Heart left ventricle (tissue), 13 donors: ENCODE measurements around the gene TDO2.

ENCODE experiments used
- CTCF ChIP-seq, 12 donors: fragments of 200-600 bp; sonication (generic) in 4 of 12; IDR thresholded peaks; one replicate each; pipeline versions ENCODE4 v1.5.0 to v1.8.0; 2018 to 2022; ENCODE audit warnings: antibody characterized with exemption in 12 of 12, mild to moderate bottlenecking in 5 of 12
- POLR2A ChIP-seq, 2 donors: fragments of 450-650 bp; IDR thresholded peaks; one replicate each; pipeline ENCODE4 v1.6.1; 2017; ENCODE audit warnings: antibody characterized with exemption in 2 of 2, mild to moderate bottlenecking in 2 of 2, moderate library complexity in 2 of 2
- donor health status: ischemic (EF 13 %, LVEDD 7.1; RV severe dilation, severe dysfunction).
- donor health status: DM: no; HTN: yes; CAD: no.
- donor health status: DM: no; HTN: no; CAD: no.
- donor health status: ischemic (EF 25% LVEDD 6.9; RV normal size, moderate dysfunction).
- donor health status: ischemic (EF 25% LVEDD 5.7; RV mildly dilated, moderate dysfunction).
- donor health status: ischemic (EF 35%, LVEDD 5.7; RV mildly dilated, moderate dysfunction).
- donor health status: nonischemic (EF 11% LVEDD 7.7; RV severe dilation, severe dysfunction).
- donor health status: DM: yes; HTN: yes; CAD: no.
- donor health status: PGD.
- donor health status: ischemic (EF 29% LVEDD 5.4; RV normal size, mild dysfunction).
- donor health status: nonischemic (EF 23%, LVEDD 6.1; RV moderate dilation, normal function).

- TF ChIP-seq CTCF (IDR thresholded peaks at IDR 0.05): no peak
- no peak for TF ChIP-seq POLR2A (IDR thresholded peaks at IDR 0.05)
Observed at GRCh38 chr4:155950461-155950860, 47.0 kb downstream of the TDO2 start.
